ENCODE results near the gene CDC14C.
A peak's percentile ranks its signal among the peaks of the same experiment; 100 is the strongest.

CDC14C gene

DNA sequence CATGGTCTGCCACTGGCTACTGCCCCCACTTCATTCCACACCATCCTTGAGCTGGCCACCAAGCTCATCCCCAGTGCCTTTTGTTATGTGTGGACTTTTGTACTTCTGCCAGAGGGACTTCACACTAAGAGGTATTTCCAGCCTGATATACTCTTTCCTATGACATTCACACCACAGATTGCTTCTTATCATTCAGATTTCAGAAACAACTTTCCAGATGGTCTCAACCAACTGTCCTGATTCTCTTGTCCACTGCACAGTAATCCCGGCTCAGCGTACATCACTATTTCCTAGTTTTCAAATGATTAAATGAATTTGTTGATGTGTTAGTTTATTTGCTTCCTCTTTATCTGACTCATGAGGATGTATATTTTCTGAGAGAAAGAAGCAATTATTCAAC, 7.1 kb downstream of the CDC14C start:
- no peaks in the 10 kb centered on the region for H4K20me1 ChIP-seq
- peaks cover 0 to 8% (median 2%) of the 10 kb centered on the region in 10 experiments; a peak in 3 of 20 replicates for H3K4me1 ChIP-seq
- H3K36me3 ChIP-seq = no peaks in the 10 kb centered on the region
- TF ChIP-seq Cebpa-rat (IDR thresholded peaks at IDR 0.05) = no peak
- H3K4me2 ChIP-seq = no peak overlapping the region
- H3K27ac ChIP-seq = no peak overlapping the region
- no peak overlapping the region for H3K9ac ChIP-seq
- H3K27me3 ChIP-seq = no peaks in the 10 kb centered on the region
- H3K4me3 ChIP-seq = no peak overlapping the region
- no peaks in the 10 kb centered on the region for H3K9me3 ChIP-seq (replicated peaks in 1 of 11)

DNA sequence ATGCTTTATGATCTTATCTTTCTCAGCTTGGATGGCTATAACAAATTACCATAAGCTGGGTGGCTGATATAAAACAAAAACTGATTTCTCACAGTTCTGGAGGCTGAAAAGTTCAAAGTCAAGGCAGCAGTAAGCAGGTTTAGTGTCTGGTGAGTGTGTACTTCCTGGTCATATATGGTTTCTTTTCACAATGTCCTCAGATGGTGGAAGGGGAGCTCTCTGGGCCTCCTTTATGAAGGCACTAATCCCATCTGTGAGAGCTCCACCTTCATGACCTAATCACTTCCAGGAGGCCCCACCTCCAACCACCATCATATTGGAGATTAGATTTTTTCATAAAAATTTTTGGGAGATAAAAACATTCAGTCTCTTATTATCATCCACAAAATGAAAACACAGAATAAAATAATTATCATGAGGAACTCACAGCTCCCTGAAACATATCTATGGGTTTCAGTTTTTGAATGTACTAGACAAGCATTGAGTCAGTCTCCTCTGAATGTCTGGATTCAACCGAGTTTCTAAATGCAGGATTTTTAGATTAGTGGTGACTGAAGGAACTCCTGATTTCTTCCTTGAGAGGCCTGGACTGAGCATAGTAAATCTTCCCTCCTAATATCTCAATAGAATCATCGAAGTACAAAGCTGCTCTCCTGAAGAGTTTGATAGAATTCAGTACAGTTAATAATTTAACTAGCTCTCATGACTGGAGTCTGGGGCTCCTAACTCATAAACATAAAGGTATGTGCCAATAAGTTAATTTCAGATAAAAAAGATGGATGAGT, 8.0 kb downstream of the CDC14C start:
- Histone ChIP-seq H3K4me2 (no peak overlapping the region), H4K20me1 (no peaks in the 10 kb centered on the region), H3K9me3 (replicated peaks in 1 of 11) (no peaks in the 10 kb centered on the region), H3K27ac (no peak overlapping the region), H3K9ac (no peak overlapping the region), H3K4me1 (peaks cover 0 to 11% (median 5%) of the 10 kb centered on the region in 10 experiments; a peak in 3 of 20 replicates), H3K27me3 (no peaks in the 10 kb centered on the region), H3K36me3 (no peaks in the 10 kb centered on the region), H3K4me3 (no peak overlapping the region)
- TF ChIP-seq Cebpa-rat (IDR thresholded peaks at IDR 0.05) = no peak

DNA sequence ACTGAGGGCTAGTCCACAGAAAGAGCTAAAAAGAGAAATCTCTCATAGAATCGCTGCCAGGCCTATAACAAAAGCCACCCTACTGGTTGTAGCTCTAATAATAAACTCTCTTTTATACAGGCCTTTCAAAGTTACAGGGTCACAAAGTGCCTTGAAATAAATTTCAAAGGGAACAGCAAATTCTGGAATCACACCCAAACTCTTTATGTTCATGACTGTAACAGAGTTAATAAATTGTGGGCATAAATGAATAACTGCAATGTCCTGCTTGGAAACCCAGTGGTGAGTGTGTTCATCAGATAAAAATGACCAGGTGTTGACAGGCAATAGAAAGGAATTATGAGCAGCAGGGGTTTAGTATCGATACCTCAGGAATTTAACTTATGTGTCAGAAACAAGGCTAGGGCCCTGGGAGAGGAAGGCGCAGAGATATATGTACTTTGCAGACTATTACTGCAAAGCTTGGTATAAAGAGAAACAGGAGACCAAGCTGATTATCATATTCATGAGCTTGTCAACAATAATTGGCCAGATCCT, 9.3 kb downstream of the CDC14C start:
- no peaks in the 10 kb centered on the region for H3K27me3 ChIP-seq
- H3K4me3 ChIP-seq = no peak overlapping the region
- H3K27ac ChIP-seq = no peak overlapping the region
- H3K9me3 ChIP-seq (replicated peaks in 1 of 11) = no peaks in the 10 kb centered on the region
- H3K36me3 ChIP-seq = no peaks in the 10 kb centered on the region
- no peak overlapping the region for H3K4me2 ChIP-seq
- no peak for TF ChIP-seq Cebpa-rat (IDR thresholded peaks at IDR 0.05)
- H3K4me1 ChIP-seq = peaks cover 0 to 11% (median 5%) of the 10 kb centered on the region in 10 experiments; a peak in 3 of 20 replicates
- no peak overlapping the region for H3K9ac ChIP-seq
- no peaks in the 10 kb centered on the region for H4K20me1 ChIP-seq

DNA sequence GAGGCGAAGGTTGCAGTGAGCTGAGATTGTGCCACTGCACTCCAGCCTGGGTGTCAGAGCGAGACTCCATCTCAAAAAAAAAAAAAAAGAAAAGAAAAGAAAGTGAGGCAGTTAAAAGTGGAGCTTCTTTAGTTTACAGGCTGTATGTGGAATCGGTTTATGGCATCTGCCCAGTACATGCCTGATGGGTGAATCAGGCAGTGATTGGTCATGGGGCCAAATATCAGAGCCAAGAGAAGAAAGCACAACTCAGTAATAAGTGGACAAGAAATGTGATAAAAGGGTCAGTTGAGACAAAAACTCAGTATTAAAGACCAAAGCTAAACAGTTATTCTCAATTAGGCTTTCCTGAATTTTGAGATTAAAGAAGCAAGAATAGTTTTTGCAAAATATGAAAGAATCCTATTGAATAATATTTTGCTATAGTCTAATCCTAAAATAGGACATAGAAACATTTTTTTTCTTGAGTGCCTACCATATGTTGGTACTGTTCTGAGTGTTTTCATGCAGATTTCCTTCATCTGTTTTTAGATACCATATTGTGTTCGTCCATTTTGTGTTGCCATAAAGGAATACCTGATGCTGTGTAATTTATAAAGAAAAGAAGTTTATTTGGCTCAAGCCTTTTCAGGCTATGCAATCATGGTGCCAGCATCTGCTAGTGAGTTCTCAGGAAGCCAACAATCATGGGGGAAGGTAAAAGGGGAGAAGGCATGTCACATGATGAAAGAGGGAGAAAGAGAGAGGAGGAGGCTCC, 14.4 kb downstream of the CDC14C start:
- H3K4me3 ChIP-seq = no peak overlapping the region
- H3K9me3 ChIP-seq (replicated peaks in 1 of 11) = no peaks in the 10 kb centered on the region
- H3K4me2 ChIP-seq = no peak overlapping the region
- TF ChIP-seq Cebpa-rat (IDR thresholded peaks at IDR 0.05) = no peak
- H3K27ac ChIP-seq = no peak overlapping the region
- H3K36me3 ChIP-seq = no peaks in the 10 kb centered on the region
- no peaks in the 10 kb centered on the region for H3K27me3 ChIP-seq
- no peaks in the 10 kb centered on the region for H4K20me1 ChIP-seq
- H3K9ac ChIP-seq = no peak overlapping the region
- H3K4me1 ChIP-seq = peaks cover 0 to 11% (median 5%) of the 10 kb centered on the region in 10 experiments; a peak in 3 of 20 replicates

DNA sequence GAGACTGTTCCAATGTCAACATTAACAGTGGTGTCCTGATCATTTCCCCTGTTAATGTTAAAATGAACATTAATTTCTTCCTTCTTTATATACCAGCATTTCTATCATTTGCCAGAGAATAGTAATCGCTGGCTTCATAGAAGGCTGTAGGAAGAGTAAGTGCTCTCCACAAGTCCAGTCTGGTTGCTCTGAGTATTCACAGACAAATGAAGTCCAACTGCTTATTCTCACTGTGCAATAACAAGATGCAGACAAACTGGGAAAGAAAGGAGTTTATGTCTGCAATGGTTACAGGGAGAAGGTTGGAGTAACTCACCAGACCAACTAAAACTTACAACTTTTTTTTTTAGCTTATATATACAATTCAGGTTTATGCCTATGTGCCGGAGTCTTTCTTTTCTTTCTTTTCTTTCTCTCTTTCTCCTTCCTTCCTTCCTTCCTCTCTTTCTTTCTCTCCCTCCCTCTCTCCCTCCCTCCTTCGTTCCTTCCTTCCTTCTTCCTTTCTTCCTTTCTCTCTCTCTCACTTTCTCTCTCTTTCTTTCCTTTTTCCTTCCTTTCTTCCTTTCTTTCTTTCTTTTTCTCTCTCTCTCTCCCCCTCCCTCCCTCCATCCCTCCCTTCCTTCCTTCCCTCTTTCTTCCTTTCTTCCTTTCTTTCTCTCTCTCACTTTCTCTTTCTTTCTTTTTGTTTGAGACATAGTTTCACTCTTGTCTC, 19.1 kb downstream of the CDC14C start:
- H4K20me1 ChIP-seq = no peaks in the 10 kb centered on the region
- no peak overlapping the region for H3K27ac ChIP-seq
- H3K4me3 ChIP-seq = no peak overlapping the region
- no peaks in the 10 kb centered on the region for H3K27me3 ChIP-seq
- no peaks in the 10 kb centered on the region for H3K4me1 ChIP-seq
- no peak overlapping the region for H3K4me2 ChIP-seq
- no peak overlapping the region for H3K9ac ChIP-seq
- no peak for TF ChIP-seq Cebpa-rat (IDR thresholded peaks at IDR 0.05)
- H3K9me3 ChIP-seq (replicated peaks in 1 of 11) = peaks cover 0 to 8% (median 0%) of the 10 kb centered on the region in 11 experiments; a peak in 5 of 22 replicates
- no peaks in the 10 kb centered on the region for H3K36me3 ChIP-seq

DNA sequence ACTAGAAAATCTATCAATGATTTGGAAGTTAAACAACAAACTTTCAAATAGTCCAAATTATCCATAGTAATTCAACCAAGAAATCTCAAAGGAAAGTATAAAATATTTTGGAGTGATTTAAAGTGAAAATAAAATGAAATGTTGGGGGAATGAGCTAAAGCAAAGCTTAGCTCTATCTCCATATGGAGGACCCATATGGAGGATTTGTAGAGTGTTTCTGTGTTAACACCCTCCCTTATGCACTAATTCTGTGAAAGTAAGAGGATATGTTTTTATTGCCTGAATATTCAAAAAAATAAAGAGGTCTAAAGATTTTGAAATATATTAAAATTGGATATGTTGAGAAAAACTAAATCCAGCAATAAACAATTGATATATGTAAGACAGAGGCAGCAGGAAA, 31.6 kb downstream of the CDC14C start:
- H3K4me1 ChIP-seq = no peaks in the 10 kb centered on the region
- no peak overlapping the region for H3K4me3 ChIP-seq
- H4K20me1 ChIP-seq = no peaks in the 10 kb centered on the region
- peaks cover 0 to 4% (median 0%) of the 10 kb centered on the region in 11 experiments; a peak in 1 of 22 replicates for H3K9me3 ChIP-seq (replicated peaks in 1 of 11)
- no peak overlapping the region for H3K9ac ChIP-seq
- H3K36me3 ChIP-seq = no peaks in the 10 kb centered on the region
- no peak for TF ChIP-seq Cebpa-rat (IDR thresholded peaks at IDR 0.05)
- H3K27ac ChIP-seq = no peak overlapping the region
- H3K27me3 ChIP-seq = no peaks in the 10 kb centered on the region
- H3K4me2 ChIP-seq = no peak overlapping the region

DNA sequence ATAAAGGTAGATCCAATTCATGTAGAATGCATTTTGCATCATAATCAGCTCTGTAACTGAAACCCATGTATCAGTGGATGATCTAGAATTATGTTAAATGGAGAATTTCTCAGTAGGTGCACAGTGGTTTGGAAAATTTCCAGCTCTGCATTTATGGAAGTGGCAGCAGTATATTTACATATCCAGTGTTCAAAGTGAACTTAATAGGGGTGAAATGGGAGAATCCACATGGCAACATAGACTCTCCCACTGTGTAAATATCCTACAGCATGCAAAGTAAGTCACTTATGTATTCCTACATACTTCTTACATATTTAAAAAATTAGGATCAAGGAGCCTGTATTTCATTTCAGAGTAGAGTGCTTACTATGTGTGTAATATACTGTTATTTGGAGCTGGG, 35.3 kb downstream of the CDC14C start:
- Histone ChIP-seq H3K27ac (no peak overlapping the region), H3K4me2 (no peak overlapping the region), H3K9ac (no peak overlapping the region), H4K20me1 (no peaks in the 10 kb centered on the region), H3K36me3 (no peaks in the 10 kb centered on the region), H3K4me1 (peaks cover 0 to 19% (median 2%) of the 10 kb centered on the region in 10 experiments; a peak in 10 of 20 replicates), H3K4me3 (no peak overlapping the region), H3K27me3 (no peaks in the 10 kb centered on the region), H3K9me3 (replicated peaks in 1 of 11) (no peaks in the 10 kb centered on the region)
- TF ChIP-seq Cebpa-rat (IDR thresholded peaks at IDR 0.05) = no peak

DNA sequence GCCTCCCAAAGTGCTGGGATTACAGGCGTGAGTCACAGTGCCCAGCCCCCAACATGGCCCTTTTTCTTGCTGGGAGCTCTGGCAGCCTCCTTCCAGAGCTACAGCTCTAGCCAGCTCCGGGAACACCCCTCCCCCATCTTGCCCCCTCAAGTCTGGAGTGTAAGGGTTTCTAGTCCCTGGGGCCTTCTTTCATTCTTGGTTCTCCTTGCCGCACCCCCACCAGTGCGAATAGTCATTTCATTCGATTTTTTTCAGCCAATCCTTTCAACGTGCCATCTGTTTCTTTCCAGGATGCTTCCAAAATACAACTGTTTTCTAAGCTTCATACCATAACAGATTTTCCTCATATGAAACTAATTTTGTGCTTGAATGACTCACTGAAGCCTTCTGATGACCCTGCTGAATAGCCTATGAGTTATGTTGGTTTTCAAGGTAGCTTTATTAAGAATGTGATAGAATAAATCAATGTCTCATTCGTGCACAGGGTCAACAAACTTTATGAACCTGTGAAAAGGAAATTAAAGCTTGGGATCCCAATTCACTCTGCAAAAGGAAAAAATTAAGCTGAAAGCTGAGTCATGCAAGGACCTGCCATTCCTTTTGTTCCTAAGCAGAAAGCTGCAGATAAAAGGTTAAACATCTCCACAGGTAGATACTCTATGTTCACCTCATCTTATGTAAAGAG, 38.6 kb downstream of the CDC14C start:
- H3K36me3 ChIP-seq = no peaks in the 10 kb centered on the region
- H3K9ac ChIP-seq = no peak overlapping the region
- no peaks in the 10 kb centered on the region for H4K20me1 ChIP-seq
- TF ChIP-seq Cebpa-rat (IDR thresholded peaks at IDR 0.05) = no peak
- H3K27me3 ChIP-seq = no peaks in the 10 kb centered on the region
- H3K4me2 ChIP-seq = peak overlapping the region in 3 of 11 experiments; percentile 53 to 74 (median 64); a peak in 3 of 22 replicates
- H3K9me3 ChIP-seq (replicated peaks in 1 of 11) = no peaks in the 10 kb centered on the region
- no peak overlapping the region for H3K27ac ChIP-seq
- no peak overlapping the region for H3K4me3 ChIP-seq
- H3K4me1 ChIP-seq = peaks cover 0 to 23% (median 2%) of the 10 kb centered on the region in 10 experiments; a peak in 10 of 20 replicates

All from BLaER1 treated with 17β-estradiol and CSF1 and Interleukin-3, amounts not matched to agents 10 nM and 100 nM (cell line).